ENCODE results near the gene CNTFR.

DNA sequence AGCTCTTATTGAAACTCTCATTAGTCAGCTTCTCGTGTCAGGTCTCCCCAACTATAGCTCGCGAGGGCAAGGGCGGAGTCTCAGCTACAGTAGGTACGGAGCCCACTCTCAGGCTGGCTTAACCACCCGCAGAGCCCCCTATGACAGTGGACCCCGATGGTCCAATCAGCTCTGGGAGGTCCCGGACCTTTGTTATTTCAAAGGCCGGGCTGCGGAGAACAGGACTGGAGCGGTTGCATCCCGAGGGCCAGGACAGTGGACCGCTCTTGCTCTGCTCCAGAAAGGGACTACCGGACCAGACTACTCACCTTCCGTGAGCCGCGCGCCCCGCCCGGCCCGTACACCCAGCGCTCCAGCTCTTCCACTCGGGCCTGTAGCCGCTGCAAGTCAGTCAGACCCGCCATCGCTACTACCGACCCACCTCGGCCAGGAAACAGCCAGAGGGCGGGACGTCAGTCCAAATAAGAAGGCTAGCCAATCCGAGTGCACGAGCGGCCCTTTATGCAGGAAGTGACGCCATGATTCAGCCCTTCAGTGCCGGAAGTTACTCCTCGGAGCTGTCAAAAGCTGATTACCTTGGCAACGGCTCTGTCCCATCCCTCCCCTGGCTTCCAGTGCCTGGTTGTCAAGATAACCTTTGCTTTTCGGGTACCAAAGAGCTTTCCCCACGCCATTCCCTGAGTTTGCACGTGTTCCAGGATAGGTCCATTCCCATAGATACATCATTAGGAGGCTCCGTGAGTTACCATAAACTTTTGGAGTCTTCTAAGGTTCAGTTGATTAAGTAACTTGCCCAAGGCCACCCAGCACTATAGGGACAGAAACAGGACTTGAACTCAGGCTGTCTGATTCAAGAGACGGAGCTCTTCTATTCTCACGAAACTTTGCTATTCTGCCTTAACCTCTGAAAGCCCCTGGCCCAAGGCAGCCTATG lies 30.8 kb upstream of the CNTFR start, which contains the start of gene DCTN3:
- no peak for TF ChIP-seq EP300 (IDR thresholded peaks at IDR 0.05; ENCODE audit: borderline replicate concordance)
- no peak for TF ChIP-seq CEBPB (IDR thresholded peaks at IDR 0.05)
- TF ChIP-seq, protein P1, sequence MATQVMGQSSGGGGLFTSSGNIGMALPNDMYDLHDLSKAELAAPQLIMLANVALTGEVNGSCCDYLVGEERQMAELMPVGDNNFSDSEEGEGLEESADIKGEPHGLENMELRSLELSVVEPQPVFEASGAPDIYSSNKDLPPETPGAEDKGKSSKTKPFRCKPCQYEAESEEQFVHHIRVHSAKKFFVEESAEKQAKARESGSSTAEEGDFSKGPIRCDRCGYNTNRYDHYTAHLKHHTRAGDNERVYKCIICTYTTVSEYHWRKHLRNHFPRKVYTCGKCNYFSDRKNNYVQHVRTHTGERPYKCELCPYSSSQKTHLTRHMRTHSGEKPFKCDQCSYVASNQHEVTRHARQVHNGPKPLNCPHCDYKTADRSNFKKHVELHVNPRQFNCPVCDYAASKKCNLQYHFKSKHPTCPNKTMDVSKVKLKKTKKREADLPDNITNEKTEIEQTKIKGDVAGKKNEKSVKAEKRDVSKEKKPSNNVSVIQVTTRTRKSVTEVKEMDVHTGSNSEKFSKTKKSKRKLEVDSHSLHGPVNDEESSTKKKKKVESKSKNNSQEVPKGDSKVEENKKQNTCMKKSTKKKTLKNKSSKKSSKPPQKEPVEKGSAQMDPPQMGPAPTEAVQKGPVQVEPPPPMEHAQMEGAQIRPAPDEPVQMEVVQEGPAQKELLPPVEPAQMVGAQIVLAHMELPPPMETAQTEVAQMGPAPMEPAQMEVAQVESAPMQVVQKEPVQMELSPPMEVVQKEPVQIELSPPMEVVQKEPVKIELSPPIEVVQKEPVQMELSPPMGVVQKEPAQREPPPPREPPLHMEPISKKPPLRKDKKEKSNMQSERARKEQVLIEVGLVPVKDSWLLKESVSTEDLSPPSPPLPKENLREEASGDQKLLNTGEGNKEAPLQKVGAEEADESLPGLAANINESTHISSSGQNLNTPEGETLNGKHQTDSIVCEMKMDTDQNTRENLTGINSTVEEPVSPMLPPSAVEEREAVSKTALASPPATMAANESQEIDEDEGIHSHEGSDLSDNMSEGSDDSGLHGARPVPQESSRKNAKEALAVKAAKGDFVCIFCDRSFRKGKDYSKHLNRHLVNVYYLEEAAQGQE (IDR thresholded peaks at IDR 0.05; ENCODE audit: low read depth), result no peak

Data from Ishikawa (cell line).